MCF 10A (cell line): Measurements from ENCODE around the gene NSUN4. TPM values are rescaled to one million over a fixed set of nuclear protein-coding genes. Genes with fewer than 3 reads are reported as not detected.
"Not testable (repeated sequence)": the region's sequence is repeated elsewhere in the genome, so short reads cannot be mapped to it uniquely, and the experiment has no call there.

Experiments used
- BruUV-seq: library from RNA; stranded (reverse); fragments of 400-500 nt; replicated peaks from 2 replicates; lab custom pipeline; 2021; lab: Mats Ljungman, UMichigan
- CTCF ChIA-PET: fragments of 300-600 bp; sonication (Branson Sonifier 250); formaldehyde crosslinking; extraction: SDS; loops from one replicate; lab custom pipeline; 2021; ENCODE audit warnings: antibody characterized with exemption, inconsistent platforms; lab: Yijun Ruan, JAX
- POLR2A ChIA-PET: fragments of 300-600, 350-650 bp; sonication (Branson Sonifier 250); formaldehyde crosslinking; extraction: SDS; loops from one replicate; lab custom pipeline; 2020; ENCODE audit warnings: antibody characterized with exemption, inconsistent platforms; lab: Yijun Ruan, JAX
- DNase-seq: peaks from one replicate; pipeline ENCODE4 v3.0.0-alpha.2; 2018; ENCODE audit not compliant: unreplicated experiment
- H3K27ac Mint-ChIP-seq: one replicate; pipeline ENCODE4 v1.8.0; 2022; ENCODE audit warnings: mild to moderate bottlenecking, low read depth, mixed read lengths; ENCODE audit not compliant: unreplicated experiment
- H3K27me3 Mint-ChIP-seq: one replicate; pipeline ENCODE4 v1.8.0; 2022; ENCODE audit warnings: mixed read lengths; ENCODE audit not compliant: insufficient read depth, unreplicated experiment
- H3K36me3 Mint-ChIP-seq: one replicate; pipeline ENCODE4 v1.8.0; 2022; ENCODE audit warnings: mild to moderate bottlenecking, moderate library complexity, mixed read lengths; ENCODE audit not compliant: insufficient read depth, unreplicated experiment
- H3K4me1 Mint-ChIP-seq: one replicate; pipeline ENCODE4 v1.8.0; 2022; ENCODE audit warnings: mixed read lengths; ENCODE audit not compliant: insufficient read depth, unreplicated experiment
- H3K4me3 Mint-ChIP-seq: one replicate; pipeline ENCODE4 v1.8.0; 2022; ENCODE audit warnings: mild to moderate bottlenecking, moderate library complexity, mixed read lengths; ENCODE audit not compliant: unreplicated experiment
- H3K9me3 Mint-ChIP-seq: one replicate; pipeline ENCODE4 v1.8.0; 2022; ENCODE audit warnings: mixed read lengths; ENCODE audit not compliant: unreplicated experiment
- intact Hi-C: fragments of 100-400 bp; cut with micrococcal nuclease; formaldehyde crosslinking; loops from 2 replicates; pipeline ENCODE4 v1.14.1; 2022
- total RNA-seq: library from RNA; stranded (reverse); gene quantifications from 2 replicates; pipeline ENCODE4 v1.2.3, GENCODE V29; 2022
- TF ChIP-seq, protein P1 (sequence below): fragments of 200-600 bp; IDR thresholded peaks from one replicate; pipeline ENCODE4 v1.8.0; 2022; ENCODE audit warnings: antibody characterized with exemption, mild to moderate bottlenecking; ENCODE audit not compliant: unreplicated experiment

The NSUN4 gene
- total RNA-seq, 1 experiment from 2014 or later, result 28.4 TPM

DNA sequence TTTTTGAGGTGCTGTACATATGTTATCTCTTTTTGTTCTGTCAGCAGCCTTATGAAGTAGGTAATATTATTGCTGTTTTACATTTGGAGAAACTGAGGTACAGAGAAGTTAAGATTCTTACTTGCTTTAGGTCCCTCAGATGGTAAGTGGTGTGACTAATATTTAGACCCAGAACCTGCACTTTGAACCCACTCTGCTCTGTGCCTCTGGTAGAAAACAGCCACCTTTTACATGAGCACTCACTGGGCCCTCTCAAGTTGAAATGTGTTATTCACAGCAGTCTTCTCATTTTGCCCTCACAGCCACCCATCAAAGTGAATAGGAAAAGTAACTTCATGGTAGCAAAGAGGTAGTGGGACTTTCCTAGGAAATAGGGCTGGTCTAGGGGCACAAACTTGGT, 4.7 kb downstream of the NSUN4 start:
- Mint-ChIP-seq H3K27me3 (no peaks in the 10 kb centered on the region), H3K27ac (no peak overlapping the region), H3K9me3 (no peaks in the 10 kb centered on the region), H3K4me1 (peaks cover 20% of the 10 kb centered on the region), H3K36me3 (peaks cover 82% of the 10 kb centered on the region), H3K4me3 (no peak overlapping the region)
- no TSS peak for BruUV-seq
- intact Hi-C loops, result loop anchor here (5.0 kb wide), 1 partner anchor 163 kb away; no protein-coding TSS in a partner anchor
- POLR2A ChIA-PET, result interaction anchor here (0.7 to 1.4 kb wide), 5 partner anchors 10 to 42 kb away, joined by 3 to 5 read pairs (median 3); partner anchors contain the start of genes LRRC41 and UQCRH
- TF ChIP-seq, protein P1, sequence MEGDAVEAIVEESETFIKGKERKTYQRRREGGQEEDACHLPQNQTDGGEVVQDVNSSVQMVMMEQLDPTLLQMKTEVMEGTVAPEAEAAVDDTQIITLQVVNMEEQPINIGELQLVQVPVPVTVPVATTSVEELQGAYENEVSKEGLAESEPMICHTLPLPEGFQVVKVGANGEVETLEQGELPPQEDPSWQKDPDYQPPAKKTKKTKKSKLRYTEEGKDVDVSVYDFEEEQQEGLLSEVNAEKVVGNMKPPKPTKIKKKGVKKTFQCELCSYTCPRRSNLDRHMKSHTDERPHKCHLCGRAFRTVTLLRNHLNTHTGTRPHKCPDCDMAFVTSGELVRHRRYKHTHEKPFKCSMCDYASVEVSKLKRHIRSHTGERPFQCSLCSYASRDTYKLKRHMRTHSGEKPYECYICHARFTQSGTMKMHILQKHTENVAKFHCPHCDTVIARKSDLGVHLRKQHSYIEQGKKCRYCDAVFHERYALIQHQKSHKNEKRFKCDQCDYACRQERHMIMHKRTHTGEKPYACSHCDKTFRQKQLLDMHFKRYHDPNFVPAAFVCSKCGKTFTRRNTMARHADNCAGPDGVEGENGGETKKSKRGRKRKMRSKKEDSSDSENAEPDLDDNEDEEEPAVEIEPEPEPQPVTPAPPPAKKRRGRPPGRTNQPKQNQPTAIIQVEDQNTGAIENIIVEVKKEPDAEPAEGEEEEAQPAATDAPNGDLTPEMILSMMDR, result no peak
- CTCF ChIA-PET, result interaction anchor here (0.7 to 1.4 kb wide), 2 partner anchors 10 to 100 kb away, joined by 3 to 4 read pairs; no protein-coding TSS in a partner anchor
- no peak for DNase-seq

DNA sequence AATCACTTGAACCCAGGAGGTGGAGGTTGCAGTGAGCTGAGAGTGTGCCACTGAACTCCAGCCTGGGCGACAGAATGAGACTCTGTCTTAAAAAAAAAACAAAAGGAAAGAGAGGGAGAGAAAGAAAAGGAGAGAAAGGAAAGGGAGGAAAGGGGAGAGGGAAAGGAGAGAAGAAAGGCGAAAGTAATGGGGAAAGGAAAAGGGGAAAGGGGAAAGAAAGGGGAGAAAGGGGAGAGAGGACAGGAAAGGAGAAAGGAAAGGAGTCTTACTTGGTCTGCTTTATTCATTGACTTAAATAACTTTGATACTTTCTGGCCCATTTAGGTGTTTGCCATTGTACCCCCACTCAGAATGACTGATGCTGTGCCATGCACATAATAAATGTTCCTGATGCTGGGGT, 11.8 kb downstream of the NSUN4 start:
- Mint-ChIP-seq H3K4me1 (no peaks in the 10 kb centered on the region), H3K9me3 (no peaks in the 10 kb centered on the region), H3K27ac (no peak overlapping the region), H3K4me3 (no peak overlapping the region), H3K27me3 (no peaks in the 10 kb centered on the region), H3K36me3 (peaks cover 94% of the 10 kb centered on the region)
- no TSS peak for BruUV-seq
- DNase-seq, result no peak
- CTCF ChIA-PET, result no interaction called here
- intact Hi-C loops, result no loop called here
- POLR2A ChIA-PET, result interaction anchor here (0.6 kb wide), 1 partner anchor 436 kb away, joined by 4 read pairs; no protein-coding TSS in a partner anchor
- TF ChIP-seq, protein P1, result no peak

DNA sequence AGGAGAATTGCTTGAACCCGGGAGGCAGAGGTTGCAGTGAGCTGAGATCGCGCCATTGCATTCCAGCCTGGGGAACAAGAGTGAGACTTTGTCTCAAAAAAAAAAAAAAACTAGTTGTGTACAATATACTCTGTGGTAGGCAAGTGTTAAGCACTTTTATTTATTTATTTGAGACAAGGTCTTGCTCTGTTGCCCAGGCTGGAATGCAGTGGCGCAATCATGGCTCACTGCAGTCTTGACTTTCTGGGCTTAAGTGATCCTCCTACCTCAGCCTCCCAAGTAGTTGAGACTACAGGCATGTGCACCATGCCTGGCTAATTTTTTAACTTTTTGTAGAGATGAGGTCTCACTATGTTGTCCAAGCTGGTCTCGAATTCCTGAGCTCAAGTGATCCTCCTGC, 15.3 kb downstream of the NSUN4 start:
- H3K4me3 Mint-ChIP-seq, H3K27me3 Mint-ChIP-seq, BruUV-seq, intact Hi-C loops, H3K9me3 Mint-ChIP-seq, H3K4me1 Mint-ChIP-seq, H3K27ac Mint-ChIP-seq, DNase-seq: not testable (repeated sequence)
- ChIA-PET CTCF (interaction anchor here (0.9 kb wide), 1 partner anchor 9 kb away, joined by 3 read pairs; no protein-coding TSS in a partner anchor), POLR2A (interaction anchor here (1.0 kb wide), 1 partner anchor 10 kb away, joined by 3 read pairs; no protein-coding TSS in a partner anchor)
- peaks cover 92% of the 10 kb centered on the region for H3K36me3 Mint-ChIP-seq

DNA sequence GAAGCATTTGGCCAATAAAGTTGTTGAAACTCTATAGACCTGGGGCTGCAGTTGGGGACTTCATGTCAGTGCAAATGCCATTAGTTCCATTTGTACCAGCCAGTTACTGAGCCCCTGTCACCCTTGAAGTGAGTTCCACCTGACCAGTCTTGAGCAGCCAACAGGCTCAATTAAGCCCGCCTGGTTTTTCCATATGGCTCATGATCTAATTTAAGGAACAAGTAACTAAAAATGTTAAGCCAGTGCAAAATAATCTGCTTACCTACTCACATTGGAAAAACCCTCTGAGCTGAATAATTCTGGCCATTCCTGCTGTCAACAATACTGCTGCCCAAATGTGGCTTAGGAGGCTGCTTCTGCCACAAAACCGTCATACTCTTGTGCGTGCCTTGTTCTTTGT, 21.6 kb downstream of the NSUN4 start:
- Mint-ChIP-seq H3K4me1 (no peaks in the 10 kb centered on the region), H3K27ac (no peak overlapping the region), H3K36me3 (peaks cover 78% of the 10 kb centered on the region), H3K9me3 (no peaks in the 10 kb centered on the region), H3K4me3 (no peak overlapping the region), H3K27me3 (no peaks in the 10 kb centered on the region)
- intact Hi-C loops, result no loop called here
- DNase-seq, result no peak
- TF ChIP-seq, protein P1, result no peak
- ChIA-PET POLR2A (interaction anchor here (1.8 kb wide), 1 partner anchor 21 kb away, joined by 8 read pairs; the partner anchor contains the start of gene NSUN4), CTCF (no interaction called here)
- no TSS peak for BruUV-seq
